ENCODE results near the gene BMPR1B. TPM values are rescaled to one million over a fixed set of nuclear protein-coding genes. Genes with fewer than 3 reads are reported as not detected.

BMPR1B gene
- total and polyA plus RNA-seq, 9 of the 15 experiments (the other 6 are each of a cell fraction or from before 2014, with no cell fraction given): 0.01 TPM; not detected in 8

DNA sequence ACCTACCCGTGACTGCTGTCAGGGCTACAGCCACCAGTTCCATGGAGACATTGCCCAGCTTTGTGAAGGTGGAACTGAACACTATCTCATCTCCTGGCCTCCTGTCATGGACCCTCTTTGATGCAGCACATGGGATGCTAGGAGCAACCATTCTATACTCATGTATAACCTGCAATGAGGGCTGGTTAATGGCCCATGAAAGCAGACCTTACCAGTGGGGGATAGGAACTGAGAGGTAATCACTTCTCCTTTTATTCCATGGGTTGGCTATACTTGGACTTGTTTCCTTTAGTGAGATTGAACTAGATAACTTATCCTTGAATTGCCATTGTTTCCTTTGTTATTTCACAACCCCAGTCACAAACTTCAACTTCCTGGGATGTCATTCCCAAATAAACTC is 310.6 kb downstream of the BMPR1B start:
- no peak for DNase-seq (ENCODE audit: extremely low read depth in 1 of 4, low spot score in 3 of 4)
- TF ChIP-seq FOXO4 (CRISPR knock-in tag; IDR thresholded peaks at IDR 0.05): no peak
- no peak for TF ChIP-seq PATZ1 (CRISPR knock-in tag; IDR thresholded peaks at IDR 0.05; ENCODE audit: borderline replicate concordance)
- TF ChIP-seq ZNF830 (CRISPR knock-in tag; IDR thresholded peaks at IDR 0.05): no peak
- no peak for TF ChIP-seq ZBTB11 (CRISPR knock-in tag; IDR thresholded peaks at IDR 0.05)
- TF ChIP-seq GATAD2B (IDR thresholded peaks at IDR 0.05; ENCODE audit: borderline replicate concordance): no peak
- TF ChIP-seq, protein P1, sequence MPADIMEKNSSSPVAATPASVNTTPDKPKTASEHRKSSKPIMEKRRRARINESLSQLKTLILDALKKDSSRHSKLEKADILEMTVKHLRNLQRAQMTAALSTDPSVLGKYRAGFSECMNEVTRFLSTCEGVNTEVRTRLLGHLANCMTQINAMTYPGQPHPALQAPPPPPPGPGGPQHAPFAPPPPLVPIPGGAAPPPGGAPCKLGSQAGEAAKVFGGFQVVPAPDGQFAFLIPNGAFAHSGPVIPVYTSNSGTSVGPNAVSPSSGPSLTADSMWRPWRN (IDR thresholded peaks at IDR 0.05; ENCODE audit: low read depth): no peak
- no peak for TF ChIP-seq SAP30 (IDR thresholded peaks at IDR 0.05; ENCODE audit: borderline replicate concordance, insufficient read depth, low read depth, low read length, poor library complexity, severe bottlenecking)
- TF ChIP-seq, protein P2, sequence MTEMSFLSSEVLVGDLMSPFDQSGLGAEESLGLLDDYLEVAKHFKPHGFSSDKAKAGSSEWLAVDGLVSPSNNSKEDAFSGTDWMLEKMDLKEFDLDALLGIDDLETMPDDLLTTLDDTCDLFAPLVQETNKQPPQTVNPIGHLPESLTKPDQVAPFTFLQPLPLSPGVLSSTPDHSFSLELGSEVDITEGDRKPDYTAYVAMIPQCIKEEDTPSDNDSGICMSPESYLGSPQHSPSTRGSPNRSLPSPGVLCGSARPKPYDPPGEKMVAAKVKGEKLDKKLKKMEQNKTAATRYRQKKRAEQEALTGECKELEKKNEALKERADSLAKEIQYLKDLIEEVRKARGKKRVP (CRISPR knock-in tag; IDR thresholded peaks at IDR 0.05): no peak
- Histone ChIP-seq H3K4me1 (replicated peaks in 1 of 2; ENCODE audit: control insufficient read depth in 2 of 2, insufficient read depth in 2 of 2, low read length in 2 of 2) (no peaks in the 10 kb centered on the region), H4K20me1 (replicated peaks; ENCODE audit: control insufficient read depth, insufficient read depth, low read length) (no peaks in the 10 kb centered on the region), H3K9me3 (replicated peaks; ENCODE audit: control insufficient read depth, insufficient read depth, low read depth, low read length) (0 out of 2 replicates have a peak, but pooled peaks cover 1% of the 10 kb centered on the region), H3K9ac (ENCODE audit: insufficient read depth in 1 of 2, low read depth in 2 of 2, low read length in 2 of 2) (no peak overlapping the region), H3K9me1 (ENCODE audit: control insufficient read depth, insufficient read depth, low read length) (no peaks in the 10 kb centered on the region), H3K79me2 (ENCODE audit: control insufficient read depth, insufficient read depth, low read length) (no peaks in the 10 kb centered on the region), H3K27ac (ENCODE audit: extremely low read depth, low read depth, low read length) (no peak overlapping the region), H3K4me2 (ENCODE audit: insufficient read depth, low read length) (no peak overlapping the region), H3K4me3 (no peak overlapping the region), H3K27me3 (ENCODE audit: control insufficient read depth in 2 of 2, insufficient read depth in 2 of 2, low read length in 2 of 2) (no peaks in the 10 kb centered on the region; a peak in 1 of 5 replicates), H3K36me3 (ENCODE audit: control insufficient read depth, insufficient read depth, low read length) (no peaks in the 10 kb centered on the region), H2AFZ (ENCODE audit: low read depth, low read length) (no peak overlapping the region)
- CTCF ChIA-PET (ENCODE audit: low intra/inter-chr PET ratio): no interaction called here
- 0% methylated on average over 1 of the region's 1 CpG for WGBS (ENCODE audit: insufficient coverage, low coverage, missing lambda C conversion rate)
- POLR2A ChIA-PET: no interaction called here
- no TSS peak for BruUV-seq (replicated peaks)
- ATAC-seq: no peak
- intact Hi-C loops (cut with micrococcal nuclease): no loop called here
- FAIRE-seq: peak; percentile 11
- in situ Hi-C loops (cut with MboI): no loop called here
